Renal cortical epithelial cell (primary cell): ENCODE results near the gene HDGFL1. TPM values are rescaled to one million over a fixed set of nuclear protein-coding genes. Genes with fewer than 3 reads are reported as not detected.

ENCODE experiments used
- DNase-seq: peaks from one replicate; pipeline ENCODE4 v3.0.0-alpha.2; 2011; ENCODE audit warnings: low read depth
- total RNA-seq: library from RNA; depleted of rRNA; stranded (reverse); fragments of >200 nt; gene quantifications from 2 replicates; pipeline ENCODE4 v1.2.3, GENCODE V29; 2014

Gene HDGFL1
- total RNA-seq, 1 donor from 2014 or later, result not detected

DNA sequence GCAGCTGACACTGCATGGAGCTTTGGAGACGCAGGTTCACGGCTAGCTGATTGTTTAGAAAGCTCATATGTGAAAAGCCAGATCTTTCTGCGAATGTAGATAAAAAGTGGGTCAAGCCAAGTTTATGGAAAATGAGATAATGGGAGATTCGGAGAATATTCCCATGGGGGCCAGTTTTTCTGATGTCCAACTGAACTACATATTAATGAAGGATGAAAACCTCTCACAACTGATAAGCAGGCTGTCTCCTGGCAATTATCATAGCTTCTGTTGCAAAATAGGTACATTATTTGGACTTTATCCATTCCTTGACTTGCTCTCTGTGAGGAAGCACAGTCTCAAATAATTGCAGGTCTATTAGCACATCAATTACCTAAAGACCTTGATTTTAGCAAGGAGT lies 21.1 kb downstream of the HDGFL1 start:
- no peak for DNase-seq

DNA sequence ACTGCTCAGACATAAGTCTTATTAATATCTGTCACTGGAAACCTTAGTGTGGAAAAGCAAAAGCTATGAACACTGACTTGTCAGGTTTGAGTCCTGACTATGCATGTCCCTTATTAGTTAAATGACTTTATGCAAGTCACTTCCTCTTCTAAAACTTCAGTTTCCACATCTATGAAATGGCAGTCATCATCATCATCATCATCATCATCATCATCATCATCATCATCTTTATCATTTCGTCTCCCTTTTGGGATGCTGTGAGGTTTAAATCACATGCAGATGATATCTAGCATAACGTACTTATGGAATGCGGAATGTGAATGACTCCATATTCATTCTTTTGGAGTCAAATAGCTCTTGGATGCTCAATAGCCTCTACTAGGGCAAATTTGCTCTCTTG lies 24.5 kb downstream of the HDGFL1 start:
- DNase-seq, result no peak

DNA sequence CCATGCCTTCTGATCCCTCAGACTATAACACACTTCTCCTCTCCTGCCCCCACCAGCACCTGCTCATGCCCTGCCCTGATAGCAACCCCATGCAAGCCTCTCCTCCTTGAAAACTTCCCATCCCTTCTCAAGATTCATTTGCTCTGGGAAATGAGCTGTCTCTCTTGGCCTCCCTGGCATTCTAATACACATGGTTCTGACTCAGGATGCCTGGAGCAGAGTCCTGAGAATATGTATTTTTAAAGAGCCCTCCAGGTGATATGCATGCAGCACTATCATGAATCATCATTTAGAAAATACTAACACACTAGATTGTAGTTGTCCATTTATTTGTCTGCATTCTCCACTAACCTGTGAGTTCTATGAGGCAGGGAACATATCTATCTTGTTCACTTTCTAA lies 26.6 kb downstream of the HDGFL1 start:
- DNase-seq, result peak; percentile 27

DNA sequence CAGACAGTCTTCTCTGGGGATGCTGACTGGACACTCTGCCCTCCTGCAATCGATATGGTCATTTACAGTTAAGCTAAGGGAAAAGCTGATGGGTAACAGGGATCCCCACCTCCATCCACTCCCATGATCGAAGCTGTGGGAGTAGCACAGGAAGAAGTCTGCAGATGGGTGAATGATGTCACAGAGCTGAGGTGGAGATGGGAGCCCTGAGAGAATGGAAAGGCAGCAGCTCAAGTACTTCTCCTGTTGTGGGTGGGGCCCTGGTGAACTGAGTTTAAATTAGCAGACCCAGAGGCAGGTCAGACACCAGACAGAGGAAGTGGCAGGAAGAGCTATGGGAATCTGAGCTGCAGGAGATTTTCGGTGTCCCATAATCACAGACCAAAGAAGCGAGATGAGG lies 29.0 kb downstream of the HDGFL1 start:
- DNase-seq, result no peak

DNA sequence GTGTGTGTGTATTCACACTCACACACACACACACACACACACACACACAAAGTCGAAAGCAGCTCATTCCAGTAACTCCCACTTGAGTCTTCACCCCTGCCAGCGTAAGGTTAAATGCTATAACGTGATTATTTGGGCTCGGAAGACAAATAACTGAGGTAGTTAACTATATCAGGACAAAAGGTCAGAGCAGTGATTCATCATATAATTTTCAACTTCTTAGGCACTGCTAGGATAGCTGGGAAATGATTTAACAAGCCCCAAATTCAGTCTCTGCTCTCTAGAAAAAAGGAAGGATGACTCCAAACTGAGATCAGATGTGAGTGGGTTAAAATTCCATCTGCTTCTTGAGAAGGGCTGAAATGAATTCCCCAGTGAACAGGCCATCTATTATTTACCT lies 30.7 kb downstream of the HDGFL1 start:
- peak; percentile 9 for DNase-seq

DNA sequence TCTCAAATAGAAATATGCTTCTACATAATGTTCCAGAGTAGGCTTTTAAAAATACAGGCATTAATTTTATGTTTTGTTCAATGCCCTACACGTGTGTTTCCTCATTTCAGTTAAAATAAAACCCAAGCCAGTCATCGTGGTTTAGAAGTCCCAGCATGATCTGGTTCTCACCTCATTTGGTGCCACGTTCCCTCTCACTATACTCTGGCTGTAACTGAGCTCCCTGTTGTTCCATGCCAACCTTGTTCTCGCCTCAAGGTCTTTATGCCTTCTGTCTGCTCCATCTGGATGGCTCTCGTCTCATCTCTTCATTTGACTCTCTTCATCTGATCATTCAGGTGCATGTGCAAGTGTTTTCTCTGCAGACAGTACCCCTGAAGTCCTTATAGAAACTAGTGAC lies 32.6 kb downstream of the HDGFL1 start:
- peak; percentile 66 for DNase-seq

DNA sequence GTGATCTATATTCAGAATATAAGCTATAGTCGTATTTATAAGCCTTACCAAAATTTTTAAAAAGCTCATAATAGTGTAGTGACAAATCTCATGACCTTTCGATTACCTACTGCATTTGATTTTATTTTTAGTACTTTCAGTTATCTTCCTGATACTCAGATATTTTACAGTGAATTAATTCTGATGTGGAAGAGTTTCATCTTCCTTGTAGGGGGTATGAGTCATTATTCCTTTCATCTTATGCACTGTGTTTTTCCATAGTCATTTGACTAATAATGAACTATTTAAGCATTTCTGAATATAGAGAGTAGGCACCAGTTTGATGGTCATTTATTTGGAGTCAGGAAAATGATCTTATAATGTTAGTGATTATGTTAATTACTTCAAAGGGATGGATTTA lies 36.4 kb downstream of the HDGFL1 start:
- DNase-seq, result peak; percentile 15

DNA sequence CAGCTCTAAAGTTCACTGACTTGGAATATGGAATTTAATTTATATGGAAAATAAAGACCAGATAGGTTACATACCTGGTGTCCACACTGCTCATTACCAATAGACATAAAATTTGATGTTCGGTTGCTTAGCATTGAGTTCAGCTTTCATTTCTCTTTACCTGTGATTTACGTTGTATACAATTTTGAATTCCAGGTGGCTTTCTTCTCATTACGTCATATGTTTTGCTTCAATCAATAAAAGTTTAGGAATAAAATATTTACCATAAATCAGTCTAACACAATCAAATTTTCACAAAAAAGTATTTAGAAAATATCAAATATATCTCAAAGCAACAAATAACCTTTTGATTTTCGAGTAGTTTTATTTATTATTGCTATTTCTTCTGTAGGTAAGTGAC lies 40.8 kb downstream of the HDGFL1 start:
- DNase-seq, result no peak

DNA sequence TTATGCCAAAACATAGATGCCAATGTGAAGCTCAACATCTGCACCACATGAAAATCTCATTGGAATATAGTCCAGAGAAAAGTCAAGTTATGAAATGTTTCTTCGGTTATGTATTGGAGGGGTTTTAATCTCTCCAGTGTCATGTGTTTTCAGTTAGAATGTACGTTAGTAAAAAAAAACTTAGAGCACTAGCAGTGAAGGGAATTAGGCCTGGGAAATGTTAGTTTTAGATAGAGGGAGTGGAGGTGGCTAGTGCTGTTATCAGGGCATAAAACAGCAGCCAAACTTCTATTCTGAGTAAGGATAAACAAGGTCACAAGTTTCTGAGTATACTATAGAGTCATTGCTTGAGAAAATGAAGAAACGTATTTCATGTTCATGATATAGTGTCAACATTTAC lies 42.9 kb downstream of the HDGFL1 start:
- no peak for DNase-seq

DNA sequence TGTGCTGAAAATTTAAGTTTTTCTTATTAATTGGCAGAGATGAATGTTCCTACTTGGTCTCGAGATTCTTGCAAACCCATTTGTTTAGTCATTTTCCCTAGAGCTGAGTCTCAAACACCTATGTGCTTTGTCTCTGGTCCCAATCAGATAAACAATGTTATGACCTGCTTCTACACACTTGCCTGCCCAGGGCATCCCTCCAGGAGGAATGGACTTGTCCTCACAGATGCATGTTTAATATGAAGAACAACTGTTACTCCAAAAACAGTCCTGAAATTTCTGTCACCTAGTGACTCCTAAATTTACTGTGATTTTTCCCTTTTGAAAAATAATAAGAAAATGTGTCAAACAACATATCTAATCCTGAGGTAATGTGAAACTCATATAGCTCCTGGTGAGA lies 43.7 kb downstream of the HDGFL1 start:
- DNase-seq, result no peak

DNA sequence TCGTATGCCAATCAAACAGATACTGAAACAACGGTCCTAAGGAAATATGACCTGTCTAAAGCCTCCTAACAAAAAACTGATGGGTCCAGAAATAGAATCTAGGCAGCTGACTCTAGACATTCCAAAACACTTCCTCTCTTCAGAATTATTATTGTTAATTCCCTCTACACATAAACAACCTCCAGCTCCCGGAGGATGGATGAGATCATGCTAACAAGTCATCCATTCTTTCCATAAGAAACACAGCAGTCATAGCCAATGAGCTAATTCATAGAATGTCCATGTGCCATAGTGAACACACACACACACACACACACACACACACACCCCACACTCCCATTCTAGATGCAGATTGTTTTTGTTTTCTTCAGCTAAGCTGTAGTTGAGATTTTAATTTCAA lies 44.3 kb downstream of the HDGFL1 start:
- DNase-seq, result peak; percentile 46

DNA sequence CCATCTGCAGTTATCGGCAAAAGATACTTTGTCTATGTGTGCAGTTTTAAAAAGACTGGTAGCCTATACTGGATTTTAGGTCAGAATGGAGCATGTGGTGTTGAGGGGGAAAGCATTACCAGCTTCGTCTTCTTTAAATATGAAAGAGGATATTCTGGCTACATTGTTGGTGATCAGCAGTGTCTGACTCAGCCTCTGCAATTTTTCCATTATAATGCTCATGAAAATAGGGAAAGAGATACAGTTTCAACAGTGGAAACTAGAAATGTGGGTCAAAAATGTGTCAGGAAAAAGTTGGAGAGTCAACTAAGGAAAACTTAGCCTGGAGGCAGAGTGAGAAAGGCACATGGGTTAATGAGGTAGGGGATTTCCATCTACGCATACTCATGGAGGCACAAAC lies 45.2 kb downstream of the HDGFL1 start:
- DNase-seq, result no peak

DNA sequence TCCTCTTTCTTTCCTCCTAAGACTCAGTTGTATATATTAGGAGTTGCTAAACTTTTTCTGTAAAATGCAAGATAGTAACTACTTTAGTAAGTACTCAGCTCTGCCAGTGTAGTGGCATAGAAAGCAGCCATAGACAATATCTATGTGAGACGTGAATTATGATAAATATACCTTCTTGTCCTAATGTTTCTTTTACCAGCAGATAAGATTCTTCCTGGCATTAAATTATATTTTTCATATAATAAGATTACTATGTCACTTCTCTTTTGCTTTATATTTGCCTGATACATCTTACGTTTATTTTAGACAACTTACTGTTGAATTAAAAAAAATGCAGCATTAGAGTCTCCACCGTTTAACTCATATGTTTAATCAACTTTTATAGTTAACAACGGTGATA lies 51.7 kb downstream of the HDGFL1 start:
- DNase-seq, result no peak
